AML-193 (cell line): ENCODE data around the gene FAM120A.
A peak's percentile ranks its signal among the peaks of the same experiment; 100 is the strongest.

ENCODE experiments used
- DNase-seq, 2 experiments: peaks; one replicate each; lab custom pipeline; 2025; lab: John Stamatoyannopoulos, UW

Gene FAM120A

DNA sequence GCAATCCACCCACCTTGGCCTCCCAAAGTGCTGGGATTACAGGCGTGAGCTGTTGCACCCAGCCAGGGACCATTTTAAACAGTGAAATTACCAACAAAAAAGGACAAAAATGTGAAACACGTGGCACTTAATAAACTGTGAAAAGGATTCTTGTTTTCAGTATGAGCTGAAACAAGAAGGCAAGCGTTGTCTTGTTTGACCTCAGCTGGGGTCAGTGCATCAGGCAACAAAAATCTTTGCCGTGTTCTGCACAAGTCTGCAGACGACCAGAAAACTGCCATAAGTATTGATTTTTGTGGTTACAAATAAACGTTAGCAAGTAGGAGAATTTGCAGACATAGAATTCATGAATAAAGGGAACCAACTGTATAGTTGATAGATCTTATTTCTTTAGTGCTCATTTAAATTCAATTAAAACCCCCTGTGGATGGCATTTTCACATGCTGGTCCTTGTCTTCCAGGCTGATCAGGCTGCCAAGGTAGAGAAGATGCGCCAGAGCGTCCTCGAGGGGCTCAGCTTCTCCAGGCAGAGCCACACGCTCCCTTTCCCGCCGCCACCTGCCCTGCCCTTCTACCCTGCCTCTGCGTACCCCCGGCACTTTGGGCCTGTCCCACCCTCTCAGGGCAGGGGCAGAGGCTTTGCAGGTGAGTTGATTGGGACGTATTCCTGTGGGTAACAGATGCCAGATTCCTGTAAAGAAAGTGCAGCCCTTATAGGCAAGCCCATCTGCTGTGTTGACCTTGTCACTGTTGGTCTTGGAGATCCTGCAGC, 106.1 kb downstream of the FAM120A start:
- no peak for DNase-seq

GRCh38 chr9:93558503-93558902, 107.0 kb downstream of the FAM120A start:
- DNase-seq: no peak

DNA sequence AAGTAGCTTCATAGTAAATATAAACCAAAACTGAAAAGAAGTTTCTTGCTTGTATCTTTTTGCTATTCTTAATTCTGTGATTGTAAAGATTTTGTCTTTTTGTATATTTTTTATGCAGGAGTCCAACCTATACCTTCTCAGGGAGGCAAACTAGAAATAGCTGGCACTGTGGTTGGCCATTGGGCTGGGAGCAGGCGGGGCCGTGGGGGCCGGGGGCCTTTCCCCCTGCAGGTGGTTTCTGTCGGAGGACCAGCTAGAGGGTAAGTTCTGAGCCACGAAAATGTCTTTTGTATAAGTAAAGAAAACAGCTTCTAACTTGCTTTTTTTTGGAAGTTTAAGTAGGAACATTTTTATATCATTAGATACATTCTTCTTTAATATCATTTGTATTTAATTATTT, 109.5 kb downstream of the FAM120A start:
- no peak for DNase-seq

DNA sequence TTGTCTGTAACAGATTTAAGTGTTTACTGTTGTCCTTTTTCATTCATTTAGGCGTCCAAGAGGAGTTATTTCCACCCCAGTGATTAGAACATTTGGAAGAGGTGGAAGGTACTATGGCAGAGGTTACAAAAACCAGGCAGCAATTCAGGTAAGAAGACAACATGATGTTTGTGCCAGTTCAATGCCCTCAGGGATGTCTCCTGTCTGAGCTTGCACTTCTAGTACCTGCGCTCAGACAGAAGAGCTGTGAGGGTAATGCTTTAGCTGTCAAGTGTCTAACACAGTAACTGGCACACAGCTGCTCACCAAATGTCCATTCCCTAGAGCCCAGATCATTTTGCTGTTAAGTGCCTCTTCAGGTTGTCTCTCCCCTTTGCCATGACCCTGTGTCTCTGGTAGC, 110.7 kb downstream of the FAM120A start:
- no peak for DNase-seq

DNA sequence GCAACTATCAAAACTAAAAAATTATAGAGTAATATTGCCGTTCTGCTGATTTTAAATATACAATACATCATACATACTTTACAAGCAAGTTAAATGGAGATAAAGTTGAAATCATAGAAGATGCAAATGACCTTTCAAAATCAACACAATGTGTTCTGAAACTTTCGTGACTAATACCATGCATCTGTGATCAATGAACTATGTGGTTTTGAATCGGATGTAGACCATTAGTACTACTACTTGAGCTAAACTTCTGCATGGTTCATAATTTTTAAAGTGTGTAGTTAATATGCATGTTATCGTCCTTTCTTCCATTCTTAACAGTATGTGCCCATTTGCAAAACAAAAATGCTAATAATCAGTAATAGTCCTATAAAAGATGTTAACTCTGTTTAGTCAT, 113.6 kb downstream of the FAM120A start:
- no peak for DNase-seq

- peak; percentile 91 to 95 for DNase-seq
These were observed 115.2 kb downstream of the FAM120A start for GRCh38 chr9:93566408-93567270.

GRCh38 chr9:93567271-93567959, 115.9 kb downstream of the FAM120A start:
- no peak for DNase-seq

DNA sequence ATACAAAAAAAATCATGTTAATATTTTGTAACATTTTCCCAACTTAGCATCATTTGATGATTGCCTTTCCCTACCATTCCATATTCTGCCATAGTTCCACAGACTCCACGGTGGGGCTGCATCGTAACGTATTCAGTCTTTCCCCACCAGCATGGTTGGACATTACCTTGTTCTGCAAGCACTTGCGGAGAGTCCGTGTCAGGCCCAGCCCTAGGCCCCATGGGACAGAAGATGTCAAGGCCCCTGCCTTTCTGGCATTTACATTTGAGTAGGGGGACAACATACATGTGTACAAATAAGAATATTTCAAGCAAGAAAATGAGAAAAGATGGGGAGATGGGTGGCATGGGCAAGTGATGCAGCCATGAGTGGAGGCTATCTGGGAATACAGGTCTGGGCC, 116.7 kb downstream of the FAM120A start:
- DNase-seq: no peak

- DNase-seq: peak; percentile 28 to 56
These were observed 118.2 kb downstream of the FAM120A start for GRCh38 chr9:93569621-93570174.

- no peak for DNase-seq
These were observed 120.7 kb downstream of the FAM120A start for GRCh38 chr9:93572221-93572620.

GRCh38 chr9:93572636-93573515, 121.4 kb downstream of the FAM120A start:
- no peak for DNase-seq

- DNase-seq: no peak
These were observed 122.0 kb downstream of the FAM120A start for GRCh38 chr9:93573516-93573828.

GRCh38 chr9:93574091-93574899, 122.8 kb downstream of the FAM120A start:
- no peak for DNase-seq

DNA sequence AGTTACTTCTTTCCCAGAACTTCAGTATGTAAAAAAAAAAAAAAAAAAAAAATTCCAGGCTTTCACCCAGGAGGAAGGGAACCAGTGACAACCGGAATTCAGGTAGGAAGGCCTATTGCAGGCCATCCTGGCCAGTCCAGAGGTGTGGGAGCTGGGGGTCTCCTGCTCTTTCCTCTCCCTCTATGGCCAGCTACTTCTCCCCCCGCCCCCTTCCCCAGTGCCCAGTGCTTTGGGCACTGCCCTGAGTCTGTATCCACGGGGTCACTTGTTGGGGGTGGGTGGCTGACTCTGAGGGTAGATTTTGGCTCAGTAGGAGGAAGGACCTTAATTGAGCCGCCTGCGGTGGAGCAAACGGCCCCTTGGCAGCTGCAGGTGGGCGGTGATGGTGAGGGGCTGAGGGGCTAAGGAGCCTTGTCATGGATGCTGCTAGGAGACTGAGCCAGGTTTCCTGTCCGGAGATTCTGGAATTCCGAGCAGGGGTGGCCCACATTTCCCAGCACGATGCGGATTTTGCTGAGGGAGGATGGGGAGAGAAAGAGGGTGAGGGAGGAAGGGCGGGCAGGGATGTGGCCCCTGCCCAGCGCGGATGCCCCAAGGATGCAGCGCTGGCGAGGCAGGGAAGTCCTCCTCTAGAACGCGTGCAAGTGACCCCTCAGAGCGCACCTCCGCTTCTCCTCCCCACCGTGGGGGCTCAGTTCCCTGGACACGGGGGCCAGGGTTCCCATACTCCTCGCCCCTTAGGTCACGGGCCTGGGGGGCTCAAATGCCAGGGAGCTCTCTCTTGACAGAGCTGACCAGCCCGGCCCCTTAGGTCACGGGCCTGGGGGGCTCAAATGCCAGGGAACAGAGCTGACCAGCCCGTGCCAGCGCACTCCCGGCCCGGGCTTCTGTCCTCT, 123.7 kb downstream of the FAM120A start:
- no peak for DNase-seq

GRCh38 chr9:93575796-93576257, 124.3 kb downstream of the FAM120A start:
- DNase-seq: peak; percentile 56 to 64

DNA sequence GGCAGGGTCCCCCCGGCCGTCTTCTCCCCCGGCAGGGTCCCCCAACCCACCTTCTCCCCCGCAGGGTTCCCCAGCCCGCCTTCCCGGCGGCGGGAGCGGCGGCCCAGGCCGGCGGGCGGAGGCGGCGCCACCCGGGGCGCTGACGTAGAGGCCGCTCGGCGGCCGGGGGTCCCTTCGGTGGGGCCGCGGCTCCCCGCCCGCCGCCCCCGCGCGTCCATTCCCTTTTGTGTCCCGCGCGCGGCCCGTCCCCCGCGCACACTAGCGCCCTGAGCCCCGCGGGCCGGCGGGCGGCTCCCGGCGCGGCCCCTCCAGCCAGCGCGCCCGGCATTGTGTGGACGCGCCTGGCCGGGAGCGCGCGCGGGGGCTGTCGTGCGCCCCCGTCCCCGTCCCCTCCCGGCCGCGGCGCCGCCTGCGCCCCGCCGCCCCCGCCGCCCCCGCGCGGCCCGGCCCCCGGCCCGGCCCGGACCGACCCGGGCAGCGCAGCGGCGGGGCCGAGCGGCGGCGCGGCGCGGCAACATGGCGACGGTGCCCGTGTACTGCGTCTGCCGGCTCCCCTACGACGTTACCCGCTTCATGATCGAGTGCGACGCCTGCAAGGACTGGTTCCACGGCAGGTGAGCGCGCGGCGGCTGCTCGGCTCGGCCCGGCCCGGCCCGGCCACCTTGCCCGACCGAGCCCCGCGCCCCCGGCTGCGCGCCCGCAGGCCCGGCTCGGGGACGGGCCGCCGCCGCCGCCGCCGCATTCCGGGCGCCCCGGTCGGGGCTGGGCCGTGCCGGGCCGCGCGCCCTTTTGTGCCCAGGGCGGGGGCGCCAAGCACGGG, 125.0 kb downstream of the FAM120A start, which contains the start of gene PHF2:
TSS of gene PHF2 (plus strand) at position 327 of the 820 bp plus-strand sequence. CDS start at position 517, 190 bp downstream.
- no peak for DNase-seq

- no peak for DNase-seq
These were observed 125.8 kb downstream of the FAM120A start for GRCh38 chr9:93577078-93577974.
